Esophagus squamous epithelium (tissue), 5 donors: ENCODE measurements around the gene PPM1A. TPM values are rescaled to one million over a fixed set of nuclear protein-coding genes. Genes with fewer than 3 reads are reported as not detected.

Experiments
- DNase-seq: peaks from one replicate; lab custom pipeline; 2025; lab: John Stamatoyannopoulos, UW
- H3K27ac ChIP-seq, 4 donors: fragments of 200-600 bp; sonication (generic); one replicate each; pipeline ENCODE4 v1.5.1; 2016 to 2019; ENCODE audit warnings: mild to moderate bottlenecking in 1 of 4
- H3K27me3 ChIP-seq, 4 donors: fragments of 200-600 bp; sonication (generic); 1 replicate in 3 of 4; 2 replicates in 1 of 4; pipeline versions ENCODE4 v1.5.1 to v1.6.0; 2017 to 2021; ENCODE audit warnings: antibody characterized with exemption in 1 of 4
- H3K36me3 ChIP-seq, 3 donors: fragments of 200-600 bp; sonication (generic); one replicate each; pipeline ENCODE4 v1.5.1; 2016 to 2019
- H3K4me1 ChIP-seq, 3 donors: fragments of 200-600 bp; sonication (generic); one replicate each; pipeline ENCODE4 v1.5.1; 2017 to 2019
- H3K4me3 ChIP-seq, 4 donors: fragments of 200-600 bp; sonication (generic); 1 replicate in 3 of 4; 2 replicates in 1 of 4; pipeline ENCODE4 v1.5.1; 2016 to 2019; ENCODE audit warnings: mild to moderate bottlenecking in 2 of 4, moderate library complexity in 1 of 4
- H3K9me3 ChIP-seq, 3 donors: fragments of 200-600 bp; sonication (generic); one replicate each; pipeline ENCODE4 v1.5.1; 2016 to 2019
- CTCF ChIP-seq, 6 experiments: fragments of 450-650 bp in 4 of 6; fragments of 200-600 bp in 2 of 6; sonication (generic) in 2 of 6; IDR thresholded peaks; one replicate each; pipeline ENCODE4 v1.5.1; 2016 to 2019; ENCODE audit warnings: antibody characterized with exemption in 6 of 6, mild to moderate bottlenecking in 4 of 6, moderate library complexity in 4 of 6
- POLR2A ChIP-seq, 4 donors: fragments of 450-650 bp; IDR thresholded peaks; one replicate each; pipeline ENCODE4 v1.6.1; 2017; ENCODE audit warnings: antibody characterized with exemption in 4 of 4, mild to moderate bottlenecking in 4 of 4, moderate library complexity in 3 of 4
- WGBS, 2 donors: methylation state at CpG; one replicate each; pipeline ENCODE4 v1.1.5; 2018; 5-methylcytosine and 5-hydroxymethylcytosine counted together
- intact Hi-C: fragments of 100-400 bp; cut with DNase I; formaldehyde crosslinking; loops from one replicate; pipeline ENCODE4 v1.15.0; 2022
- total RNA-seq, 4 donors: library from RNA; depleted of rRNA; stranded (reverse); fragments of >200 nt; gene quantifications; one replicate each; pipeline ENCODE4 v1.1.0, GENCODE V29; 2016
- donor health status: DM: yes; HTN: yes; CAD: no.

Gene PPM1A
- total RNA-seq, 4 donors from 2014 or later, result 16.7 to 34.3 (median 22.7) TPM

- no peak for DNase-seq
Observed at GRCh38 chr14:60250257-60251035, 1.4 kb downstream of the PPM1A start.

GRCh38 chr14:60251877-60252276 lies 2.9 kb downstream of the PPM1A start:
- H3K36me3 ChIP-seq, result no peaks in the 10 kb centered on the region
- no peak for DNase-seq
- H3K4me1 ChIP-seq, result peaks cover 0 to 65% (median 10%) of the 10 kb centered on the region in 3 donors
- TF ChIP-seq POLR2A (IDR thresholded peaks at IDR 0.05) (no peak), CTCF (IDR thresholded peaks at IDR 0.05) (no peak)
- H3K9me3 ChIP-seq, result no peaks in the 10 kb centered on the region
- H3K4me3 ChIP-seq, result peak overlapping the region in 2 of 4 donors; percentile 90 to 94
- H3K27ac ChIP-seq, result no peak overlapping the region
- intact Hi-C loops, result no loop called here
- 65 to 71% methylated on average over 1 of the region's 1 CpG for WGBS, 2 donors
- no peaks in the 10 kb centered on the region for H3K27me3 ChIP-seq

More at GRCh38 chr14:60250257-60251035, 1.4 kb downstream of the PPM1A start:
- Histone ChIP-seq H3K36me3 (no peaks in the 10 kb centered on the region), H3K9me3 (no peaks in the 10 kb centered on the region), H3K27me3 (no peaks in the 10 kb centered on the region), H3K4me1 (peaks cover 0 to 66% (median 10%) of the 10 kb centered on the region in 3 donors), H3K27ac (peak overlapping the region; percentile 96 to 100 (median 99)), H3K4me3 (peak overlapping the region; percentile 75 to 94 (median 89))
- 12 to 14% methylated on average over 9 of the region's 9 CpGs for WGBS, 2 donors
- TF ChIP-seq CTCF (IDR thresholded peaks at IDR 0.05) (no peak), POLR2A (IDR thresholded peaks at IDR 0.05) (no peak)
- intact Hi-C loops, result no loop called here

- Histone ChIP-seq H3K9me3 (no peaks in the 10 kb centered on the region), H3K36me3 (no peaks in the 10 kb centered on the region), H3K4me1 (peaks cover 0 to 58% (median 10%) of the 10 kb centered on the region in 3 donors), H3K27ac (no peak overlapping the region), H3K27me3 (no peaks in the 10 kb centered on the region), H3K4me3 (no peak overlapping the region)
- TF ChIP-seq POLR2A (IDR thresholded peaks at IDR 0.05) (no peak), CTCF (IDR thresholded peaks at IDR 0.05) (no peak)
- no peak for DNase-seq
- 84 to 88% methylated on average over 2 of the region's 2 CpGs for WGBS, 2 donors
- intact Hi-C loops, result no loop called here
Observed at GRCh38 chr14:60252630-60253029, 3.6 kb downstream of the PPM1A start.

- no peaks in the 10 kb centered on the region for H3K9me3 ChIP-seq
- H3K4me1 ChIP-seq, result peaks cover 0 to 58% (median 10%) of the 10 kb centered on the region in 3 donors
- intact Hi-C loops, result no loop called here
- TF ChIP-seq POLR2A (IDR thresholded peaks at IDR 0.05), result no peak
- 86 to 88% methylated on average over 3 of the region's 3 CpGs for WGBS, 2 donors
- H3K36me3 ChIP-seq, result no peaks in the 10 kb centered on the region
- DNase-seq, result no peak
- H3K27ac ChIP-seq, result no peak overlapping the region
- H3K4me3 ChIP-seq, result no peak overlapping the region
- no peaks in the 10 kb centered on the region for H3K27me3 ChIP-seq
Observed at GRCh38 chr14:60253649-60254048, 4.6 kb downstream of the PPM1A start.

- no peak for DNase-seq
- Histone ChIP-seq H3K27me3 (no peaks in the 10 kb centered on the region), H3K4me1 (peaks cover 0 to 57% (median 10%) of the 10 kb centered on the region in 3 donors), H3K4me3 (no peak overlapping the region), H3K27ac (no peak overlapping the region), H3K36me3 (no peaks in the 10 kb centered on the region), H3K9me3 (no peaks in the 10 kb centered on the region)
- intact Hi-C loops, result no loop called here
- no peak for TF ChIP-seq POLR2A (IDR thresholded peaks at IDR 0.05)
- no peak for TF ChIP-seq CTCF (IDR thresholded peaks at IDR 0.05)
- WGBS, 2 donors, result 63 to 82% methylated on average over 1 of the region's 1 CpG
Observed at GRCh38 chr14:60254176-60254575, 5.2 kb downstream of the PPM1A start.
